NT2/D1 (cell line): ENCODE measurements around the gene CRYBB1.

Experiments
- SUZ12 ChIP-seq: IDR thresholded peaks from 2 replicates; pipeline ENCODE4 v1.6.1; 2011; ENCODE audit not compliant: insufficient read length, insufficient read depth; ENCODE audit errors: extremely low read depth
- YY1 ChIP-seq: IDR thresholded peaks from 2 replicates; pipeline ENCODE4 v1.6.1; 2011; ENCODE audit not compliant: insufficient read length, insufficient read depth
- ZNF274 ChIP-seq: IDR thresholded peaks from 2 replicates; pipeline ENCODE4 v1.6.1; 2011; ENCODE audit warnings: mild to moderate bottlenecking, low read depth, low read length

DNA sequence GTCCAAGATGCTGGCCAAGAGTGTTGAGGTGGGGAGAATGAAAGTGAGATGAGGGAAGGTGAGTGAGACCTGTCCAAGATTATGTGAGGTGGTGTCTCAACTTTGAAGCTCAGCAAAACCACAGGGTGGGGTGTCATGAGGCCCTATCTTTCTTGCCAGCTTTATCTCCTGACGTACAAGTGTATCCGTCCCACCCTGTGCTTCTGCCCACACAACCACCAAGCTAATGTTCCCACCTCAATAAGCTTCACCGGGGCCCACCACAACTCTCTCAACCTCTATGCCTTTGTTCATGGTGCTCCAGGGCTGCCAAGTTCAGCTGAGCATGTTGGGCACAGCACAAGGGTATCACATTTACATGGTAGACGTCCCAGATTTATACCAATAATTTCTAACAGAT is 20.8 kb downstream of the CRYBB1 start:
- TF ChIP-seq YY1, result no peak
- TF ChIP-seq SUZ12, result no peak
- no peak for TF ChIP-seq ZNF274
